HepG2 (cell line): ENCODE data around the gene DHFR. TPM values are rescaled to one million over a fixed set of nuclear protein-coding genes. Genes with fewer than 3 reads are reported as not detected.

ENCODE experiments used
- ATAC-seq: fragments of 200-7000 bp; cut with Tn5 transposase; 3 replicates; pipeline ENCODE4 v1.9.1; 2020; ENCODE audit warnings: mild to moderate bottlenecking, moderate library complexity
- BruUV-seq: library from RNA; stranded (reverse); fragments of 400-500 nt; replicated peaks from 2 replicates; lab custom pipeline; 2021; lab: Mats Ljungman, UMichigan
- CTCF ChIA-PET: fragments of 300-600 bp; formaldehyde crosslinking; extraction: SDS; loops from one replicate; lab custom pipeline; 2021; ENCODE audit warnings: low total read pairs, inconsistent platforms, low intra/inter-chr PET ratio; lab: Yijun Ruan, JAX
- POLR2A ChIA-PET: fragments of 350-600 bp; sonication (Branson Sonifier 250); formaldehyde crosslinking; loops from one replicate; lab custom pipeline; 2020; ENCODE audit warnings: antibody characterized with exemption, inconsistent platforms; lab: Yijun Ruan, JAX
- DNase-seq: peaks from one replicate; pipeline ENCODE4 v3.0.0-alpha.2; 2015; ENCODE audit warnings: low spot score
- FAIRE-seq: peaks from 3 replicates; lab custom pipeline; 2011; peaks lifted over from hg19 to GRCh38; lab: Jason Lieb, UNC
- H2AFZ ChIP-seq: one replicate; pipeline ENCODE4 v1.6.1; 2011; ENCODE audit warnings: low read length, inconsistent platforms
- H3K27ac ChIP-seq: fragments of 300-600 bp; 3 replicates; pipeline ENCODE4 v1.8.0; 2011; ENCODE audit warnings: mixed run types, mild to moderate bottlenecking, mixed read lengths, low read length, inconsistent platforms; ENCODE audit not compliant: insufficient read depth; ENCODE audit errors: extremely low read length
- H3K27me3 ChIP-seq, 2 experiments: fragments of 200-600 bp in 1 of 2; 2 replicates in 1 of 2; 3 replicates in 1 of 2; pipeline versions ENCODE4 v1.6.0 to v1.8.0; 2011; ENCODE audit warnings: low read length in 2 of 2, mild to moderate bottlenecking in 2 of 2, moderate library complexity in 2 of 2, inconsistent platforms in 1 of 2; ENCODE audit not compliant: insufficient read depth in 2 of 2, control insufficient read depth in 1 of 2
- H3K36me3 ChIP-seq, 2 experiments: fragments of 200-600 bp in 1 of 2; replicated peaks in 1 of 2; 2 replicates in 1 of 2; 3 replicates in 1 of 2; pipeline versions ENCODE4 v1.5.1 to v1.8.0; 2011; ENCODE audit warnings: low read length in 2 of 2, inconsistent platforms in 1 of 2; ENCODE audit not compliant: insufficient read depth in 2 of 2, control insufficient read depth in 1 of 2
- H3K4me1 ChIP-seq: 2 replicates; pipeline ENCODE4 v1.5.1; 2012; ENCODE audit warnings: low read length, inconsistent platforms; ENCODE audit not compliant: insufficient read depth
- H3K4me2 ChIP-seq: 2 replicates; pipeline ENCODE4 v1.6.0; 2011; ENCODE audit warnings: low read depth, low read length, inconsistent platforms
- H3K4me3 ChIP-seq, 3 experiments: fragments of 200-600 bp in 1 of 3; sonication (generic), shearing (Covaris generic) in 1 of 3; replicated peaks in 1 of 3; 2 replicates each; pipeline ENCODE4 v1.5.1; 2011 to 2016; ENCODE audit warnings: low read length in 3 of 3, inconsistent platforms in 2 of 3, low read depth in 2 of 3, mild to moderate bottlenecking in 2 of 3, control low read depth in 1 of 3, mixed read lengths in 1 of 3; ENCODE audit not compliant: insufficient read depth in 1 of 3
- H3K79me2 ChIP-seq: one replicate; pipeline ENCODE4 v1.6.1; 2011; ENCODE audit warnings: low read length, inconsistent platforms; ENCODE audit not compliant: insufficient read depth
- H3K9ac ChIP-seq: 2 replicates; pipeline ENCODE4 v1.6.0; 2011; ENCODE audit warnings: mild to moderate bottlenecking, low read depth, low read length, inconsistent platforms; ENCODE audit not compliant: insufficient read depth
- H3K9me3 ChIP-seq: 2 replicates; pipeline ENCODE4 v1.5.1; 2012; ENCODE audit warnings: mild to moderate bottlenecking, low read length
- H4K20me1 ChIP-seq: 2 replicates; pipeline ENCODE4 v1.6.0; 2011; ENCODE audit warnings: inconsistent platforms, mild to moderate bottlenecking, low read length, moderate library complexity; ENCODE audit not compliant: insufficient read depth
- CHD4 ChIP-seq: fragments of 200-600 bp; sonication (generic); IDR thresholded peaks from 2 replicates; pipeline ENCODE4 v1.7.0; 2017; ENCODE audit warnings: mild to moderate bottlenecking, low read length, borderline replicate concordance
- EEA1 ChIP-seq: sonication (generic); formaldehyde crosslinking; IDR thresholded peaks from 2 replicates; pipeline ENCODE4 v1.5.1; 2020; ENCODE audit warnings: mild to moderate bottlenecking, missing genetic modification reagents, borderline replicate concordance
- RBAK ChIP-seq: sonication (generic); formaldehyde crosslinking; IDR thresholded peaks from 2 replicates; pipeline ENCODE4 v1.5.1; 2020; ENCODE audit warnings: mild to moderate bottlenecking, missing genetic modification reagents
- RBFOX2 ChIP-seq: fragments of 200-400 bp; formaldehyde crosslinking; IDR thresholded peaks from 2 replicates; pipeline ENCODE4 v1.6.1; 2017; ENCODE audit warnings: low read depth, mild to moderate bottlenecking, low read length
- TIGD3 ChIP-seq: sonication (generic); formaldehyde crosslinking; IDR thresholded peaks from 2 replicates; pipeline ENCODE4 v1.5.1; 2020; ENCODE audit warnings: mild to moderate bottlenecking, missing genetic modification reagents, borderline replicate concordance
- YEATS2 ChIP-seq: sonication (generic); formaldehyde crosslinking; IDR thresholded peaks from 2 replicates; pipeline ENCODE4 v1.4.0; 2020; ENCODE audit warnings: missing genetic modification reagents, borderline replicate concordance
- ZFP90 ChIP-seq: sonication (generic); formaldehyde crosslinking; IDR thresholded peaks from 2 replicates; pipeline ENCODE4 v1.8.0; 2022; ENCODE audit warnings: missing genetic modification reagents, mild to moderate bottlenecking, inconsistent platforms, borderline replicate concordance
- ZNF501 ChIP-seq: sonication (generic); formaldehyde crosslinking; IDR thresholded peaks from 2 replicates; pipeline ENCODE4 v1.5.1; 2020; ENCODE audit warnings: mild to moderate bottlenecking, moderate library complexity, missing genetic modification reagents
- ZNF773 ChIP-seq: sonication (generic); formaldehyde crosslinking; IDR thresholded peaks from 2 replicates; pipeline ENCODE4 v1.4.0; 2020; ENCODE audit warnings: missing genetic modification reagents, borderline replicate concordance
- WGBS: methylation state at CpG from one replicate; pipeline ENCODE4 v1.1.6; 2017; ENCODE audit warnings: low lambda C conversion rate; 5-methylcytosine and 5-hydroxymethylcytosine counted together
- in situ Hi-C: cut with HindIII; loops from 2 replicates; pipeline ENCODE4 v1.10.0; 2017; ENCODE audit warnings: low pct_unique_long_range_greater_than_20kb; ENCODE audit not compliant: extremely low pct_ligation_motif_present
- intact Hi-C: fragments of 100-400 bp; cut with micrococcal nuclease; formaldehyde crosslinking; loops from one replicate; pipeline ENCODE4 v1.10.0; 2022; ENCODE audit not compliant: unreplicated experiment
- polyA plus RNA-seq, 8 experiments: library from polyadenylated mRNA; depleted of rRNA in 3 of 8; stranded (reverse) in 7 of 8; unstranded in 1 of 8; fragments of >200 nt; fragmentation: Illumina TruSeq in 4 of 8; extraction: Trizol in 4 of 8; gene quantifications; 2 replicates each; pipeline versions ENCODE4 v1.2.1 to v1.2.3, GENCODE V29; 2011 to 2016; ENCODE audit warnings: low read depth in 4 of 8, missing spikeins in 1 of 8, mixed read lengths in 1 of 8; ENCODE audit not compliant: insufficient read depth in 1 of 8
- total RNA-seq, 5 experiments: library from RNA; depleted of rRNA; stranded (reverse); fragments of >200 nt; fragmentation: Illumina TruSeq; extraction: Trizol; gene quantifications; 2 replicates each; pipeline ENCODE4 v1.2.3, GENCODE V29; 2016; ENCODE audit warnings: low read depth in 1 of 5

The DHFR gene
- total and polyA plus RNA-seq, 2 of the 13 experiments (the other 11 are each of a cell fraction or from before 2014, with no cell fraction given) = 22.8 to 59.0 TPM

GRCh38 chr5:80600943-80601693, 53.7 kb downstream of the DHFR start:
- DNase-seq (no peak), ATAC-seq (no peak), FAIRE-seq (no peak)
- 51% methylated on average over 2 of the region's 2 CpGs for WGBS
- H3K79me2 ChIP-seq = no peaks in the 10 kb centered on the region
- no peaks in the 10 kb centered on the region for H4K20me1 ChIP-seq
- peaks cover 4% of the 10 kb centered on the region; the same call in 1 of the 2 replicates for H3K4me1 ChIP-seq
- H3K27me3 ChIP-seq = no peaks in the 10 kb centered on the region
- no peak overlapping the region for H2AFZ ChIP-seq
- H3K27ac ChIP-seq = no peak overlapping the region
- BruUV-seq = no TSS peak
- no peaks in the 10 kb centered on the region for H3K9me3 ChIP-seq
- POLR2A ChIA-PET = no interaction called here
- H3K9ac ChIP-seq = no peak overlapping the region
- intact Hi-C loops = no loop called here
- no peak overlapping the region for H3K4me2 ChIP-seq
- TF ChIP-seq EEA1 (CRISPR knock-in tag) (no peak), YEATS2 (CRISPR knock-in tag) (no peak), TIGD3 (CRISPR knock-in tag) (no peak), RBAK (no peak), RBFOX2 (no peak), CHD4 (no peak), ZFP90 (no peak), ZNF773 (CRISPR knock-in tag) (no peak), ZNF501 (CRISPR knock-in tag) (no peak)
- CTCF ChIA-PET = no interaction called here
- no peak overlapping the region for H3K4me3 ChIP-seq
- in situ Hi-C loops = no loop called here
- H3K36me3 ChIP-seq = no peaks in the 10 kb centered on the region
